Glutamatergic neuron (in vitro differentiated cells): ENCODE measurements around the gene RASSF8. TPM values are rescaled to one million over a fixed set of nuclear protein-coding genes. Genes with fewer than 3 reads are reported as not detected.

Experiments used
- DNase-seq: peaks from one replicate; pipeline ENCODE4 v3.0.0; 2022
- H3K27ac Mint-ChIP-seq: one replicate; pipeline ENCODE4 v1.8.0; 2020; ENCODE audit warnings: mild to moderate bottlenecking, mixed read lengths, inconsistent platforms; ENCODE audit not compliant: unreplicated experiment
- H3K27me3 Mint-ChIP-seq: one replicate; pipeline ENCODE4 v1.8.0; 2020; ENCODE audit warnings: mild to moderate bottlenecking, moderate library complexity, mixed read lengths, inconsistent platforms; ENCODE audit not compliant: unreplicated experiment
- H3K36me3 Mint-ChIP-seq: one replicate; pipeline ENCODE4 v1.8.0; 2020; ENCODE audit warnings: mild to moderate bottlenecking, mixed read lengths, inconsistent platforms; ENCODE audit not compliant: unreplicated experiment
- H3K4me1 Mint-ChIP-seq: one replicate; pipeline ENCODE4 v1.8.0; 2020; ENCODE audit warnings: mild to moderate bottlenecking, low read depth, mixed read lengths, inconsistent platforms; ENCODE audit not compliant: unreplicated experiment
- H3K4me3 Mint-ChIP-seq: one replicate; pipeline ENCODE4 v1.8.0; 2020; ENCODE audit warnings: mild to moderate bottlenecking, mixed read lengths, inconsistent platforms; ENCODE audit not compliant: unreplicated experiment
- H3K9me3 Mint-ChIP-seq: one replicate; pipeline ENCODE4 v1.8.0; 2020; ENCODE audit warnings: mild to moderate bottlenecking, moderate library complexity, mixed read lengths, inconsistent platforms; ENCODE audit not compliant: unreplicated experiment
- CTCF ChIP-seq: fragments of 200-600 bp; sonication (generic); IDR thresholded peaks from one replicate; pipeline ENCODE4 v1.5.0; 2021; ENCODE audit not compliant: partially characterized antibody, unreplicated experiment
- long read RNA-seq: library from polyadenylated mRNA; unstranded; transcript quantifications from one replicate; pipeline ENCODE4 v2.0.0, GENCODE V29; 2020; ENCODE audit not compliant: unreplicated experiment
- total RNA-seq: library from RNA; stranded (reverse); fragmentation: NEBNext Ultra II Directional; extraction: Animal tissue kit (Norgen Biotek cat#: 25700); gene quantifications from one replicate; pipeline ENCODE4 v1.2.1, GENCODE V29; 2021; ENCODE audit not compliant: unreplicated experiment

RASSF8 gene, protein sequence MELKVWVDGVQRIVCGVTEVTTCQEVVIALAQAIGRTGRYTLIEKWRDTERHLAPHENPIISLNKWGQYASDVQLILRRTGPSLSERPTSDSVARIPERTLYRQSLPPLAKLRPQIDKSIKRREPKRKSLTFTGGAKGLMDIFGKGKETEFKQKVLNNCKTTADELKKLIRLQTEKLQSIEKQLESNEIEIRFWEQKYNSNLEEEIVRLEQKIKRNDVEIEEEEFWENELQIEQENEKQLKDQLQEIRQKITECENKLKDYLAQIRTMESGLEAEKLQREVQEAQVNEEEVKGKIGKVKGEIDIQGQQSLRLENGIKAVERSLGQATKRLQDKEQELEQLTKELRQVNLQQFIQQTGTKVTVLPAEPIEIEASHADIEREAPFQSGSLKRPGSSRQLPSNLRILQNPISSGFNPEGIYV
- total RNA-seq: 41.3 TPM
- long read RNA-seq: 0 reads

GRCh38 chr12:25958428-25959070, at the start of gene RASSF8:
Gene RASSF8 (plus strand): TSS chr12:25958682. CDS start chr12:26055344, 96,662 bp downstream.
- Mint-ChIP-seq H3K4me1 (peaks cover 13% of the 10 kb centered on the region), H3K4me3 (peak within 1 kb of the TSS; percentile 93), H3K9me3 (peaks cover 9% of the 10 kb centered on the region), H3K36me3 (no peaks in the 10 kb centered on the region), H3K27ac (peak within 1 kb of the TSS; percentile 87), H3K27me3 (peaks cover 13% of the 10 kb centered on the region)
- no peak for TF ChIP-seq CTCF
- DNase-seq: peak; percentile 78

GRCh38 chr12:25914551-25914950, 43.9 kb upstream of the RASSF8 start:
- Mint-ChIP-seq H3K27me3 (no peaks in the 10 kb centered on the region), H3K27ac (no peak overlapping the region), H3K36me3 (no peaks in the 10 kb centered on the region), H3K9me3 (no peaks in the 10 kb centered on the region), H3K4me3 (no peak overlapping the region), H3K4me1 (peaks cover 2% of the 10 kb centered on the region)
- no peak for DNase-seq
- TF ChIP-seq CTCF: no peak

DNA sequence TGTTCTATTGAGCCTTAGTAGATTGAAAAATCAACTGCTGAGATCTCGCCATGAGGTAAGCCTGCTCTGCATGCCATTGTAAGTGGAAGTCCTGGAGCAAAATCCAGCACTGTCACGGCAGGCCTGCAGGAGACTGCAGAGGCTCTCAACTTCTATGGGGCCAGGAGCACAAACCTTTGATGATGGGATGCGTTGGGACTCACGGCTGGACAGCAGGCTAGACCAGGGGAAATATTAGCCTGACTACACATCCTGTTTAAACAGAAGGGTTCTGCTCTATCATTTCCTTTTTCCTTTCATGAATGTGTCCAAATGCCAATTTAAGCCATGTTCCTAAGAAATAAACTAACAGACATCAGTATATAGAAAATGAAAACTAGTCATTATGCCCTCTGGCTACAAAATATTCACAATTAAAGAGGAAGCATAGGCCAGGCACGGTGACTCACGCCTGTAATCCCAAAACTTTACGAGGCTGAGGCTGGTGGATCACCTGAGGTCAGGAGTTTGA, 33.9 kb upstream of the RASSF8 start:
- Mint-ChIP-seq H3K27ac (no peak overlapping the region), H3K27me3 (peaks cover 1% of the 10 kb centered on the region)
- no peak for TF ChIP-seq CTCF

DNA sequence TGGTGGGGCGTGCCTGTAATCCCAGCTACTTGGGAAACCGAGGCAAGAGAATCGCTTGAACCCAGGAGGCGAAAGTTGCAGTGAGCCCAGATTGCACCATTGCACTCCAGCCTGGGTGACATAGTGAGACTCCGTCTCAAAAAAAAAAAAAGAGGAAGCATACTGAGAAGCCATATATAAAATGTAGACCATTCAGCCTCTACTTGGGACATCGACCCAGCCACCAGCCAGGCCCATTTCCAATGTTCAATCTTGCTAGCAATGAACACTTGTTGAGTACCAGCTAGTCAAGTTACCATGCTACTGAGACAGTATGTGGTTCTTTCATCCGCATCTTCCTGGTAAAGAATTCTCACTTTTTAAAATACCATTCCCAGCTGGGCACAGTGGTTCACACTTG, 33.4 kb upstream of the RASSF8 start:
- peaks cover 2% of the 10 kb centered on the region for H3K9me3 Mint-ChIP-seq
- no peak for DNase-seq
- H3K27me3 Mint-ChIP-seq: peaks cover 1% of the 10 kb centered on the region
- no peaks in the 10 kb centered on the region for H3K36me3 Mint-ChIP-seq
- TF ChIP-seq CTCF: no peak
- H3K4me3 Mint-ChIP-seq: no peak overlapping the region
- H3K27ac Mint-ChIP-seq: no peak overlapping the region
- peaks cover 8% of the 10 kb centered on the region for H3K4me1 Mint-ChIP-seq

More for the DNA sequence above, 33.9 kb upstream of the RASSF8 start:
- Mint-ChIP-seq H3K9me3 (peaks cover 2% of the 10 kb centered on the region), H3K36me3 (no peaks in the 10 kb centered on the region), H3K4me1 (peaks cover 8% of the 10 kb centered on the region), H3K4me3 (no peak overlapping the region)
- no peak for DNase-seq
